PC-3 (cell line): ENCODE results near the gene ITGAE. TPM values are rescaled to one million over a fixed set of nuclear protein-coding genes. Genes with fewer than 3 reads are reported as not detected.

ENCODE experiments used
- ATAC-seq: fragments of 200-7000 bp; cut with Tn5 transposase; 2 replicates; pipeline ENCODE4 v1.9.1; 2020; ENCODE audit warnings: mild to moderate bottlenecking, moderate library complexity
- BruUV-seq: library from RNA; stranded (reverse); fragments of 400-500 nt; replicated peaks from 2 replicates; lab custom pipeline; 2021; lab: Mats Ljungman, UMichigan
- CTCF ChIA-PET: fragments of 300-600 bp; sonication (Branson Sonifier 250); formaldehyde crosslinking; loops from one replicate; lab custom pipeline; 2022; ENCODE audit warnings: antibody characterized with exemption; lab: Charles Lee
- POLR2A ChIA-PET: fragments of 300-600 bp; sonication (Branson Sonifier 250); formaldehyde crosslinking; loops from one replicate; lab custom pipeline; 2022; ENCODE audit warnings: antibody characterized with exemption; ENCODE audit not compliant: unreplicated experiment; lab: Charles Lee
- DNase-seq: peaks from one replicate; pipeline ENCODE4 v3.0.0-alpha.2; 2015
- H2AFZ ChIP-seq: fragments of 300-600 bp; sonication (generic); 2 replicates; pipeline ENCODE4 v1.6.0; 2016; ENCODE audit warnings: antibody characterized with exemption, low read length
- H3F3A ChIP-seq: fragments of 300-600 bp; sonication (generic); one replicate; pipeline ENCODE4 v1.6.0; 2017; ENCODE audit warnings: antibody characterized with exemption, low read length, control low read depth, mild to moderate bottlenecking; ENCODE audit not compliant: unreplicated experiment
- H3K27ac ChIP-seq: fragments of 300-600 bp; sonication (generic); 2 replicates; pipeline ENCODE4 v1.5.1; 2016; ENCODE audit warnings: mild to moderate bottlenecking, low read length
- H3K27me3 ChIP-seq: fragments of 300-600 bp; sonication (generic); 2 replicates; pipeline ENCODE4 v1.6.1; 2016; ENCODE audit warnings: low read length, mixed read lengths
- H3K36me3 ChIP-seq: fragments of 300-600 bp; sonication (generic); 2 replicates; pipeline ENCODE4 v1.6.1; 2016; ENCODE audit warnings: low read depth, mixed run types, low read length, mixed read lengths
- H3K4me1 ChIP-seq: fragments of 300-600 bp; sonication (generic); 2 replicates; pipeline ENCODE4 v1.5.1; 2016; ENCODE audit warnings: low read length; ENCODE audit not compliant: insufficient read depth
- H3K4me2 ChIP-seq: fragments of 300-600 bp; sonication (generic); 2 replicates; pipeline ENCODE4 v1.6.0; 2016; ENCODE audit warnings: low read length
- H3K4me3 ChIP-seq: fragments of 300-600 bp; sonication (generic); 2 replicates; pipeline ENCODE4 v1.5.1; 2016; ENCODE audit warnings: mild to moderate bottlenecking, low read length, mixed read lengths
- H3K79me2 ChIP-seq: fragments of 300-600 bp; sonication (generic); 2 replicates; pipeline ENCODE4 v1.6.1; 2017; ENCODE audit warnings: low read length, mixed read lengths
- H3K9ac ChIP-seq: fragments of 300-600 bp; sonication (generic); 2 replicates; pipeline ENCODE4 v1.6.0; 2016; ENCODE audit warnings: mild to moderate bottlenecking, low read length
- H3K9me2 ChIP-seq: fragments of 300-600 bp; sonication (generic); replicated peaks from 2 replicates; pipeline ENCODE4 v1.6.1; 2016; ENCODE audit warnings: mixed run types, low read length, mixed read lengths
- H3K9me3 ChIP-seq: fragments of 300-600 bp; sonication (generic); 2 replicates; pipeline ENCODE4 v1.6.1; 2016; ENCODE audit warnings: low read length, mixed read lengths
- H4K20me1 ChIP-seq: fragments of 300-600 bp; sonication (generic); 2 replicates; pipeline ENCODE4 v1.6.1; 2016; ENCODE audit warnings: low read length, mixed read lengths
- CTCF ChIP-seq: fragments of 300-600 bp; sonication (generic); conservative IDR thresholded peaks from 2 replicates; pipeline ENCODE4 v1.5.1; 2017; ENCODE audit warnings: antibody characterized with exemption, low read depth, mild to moderate bottlenecking, low read length
- EZH2 ChIP-seq: fragments of 300-600 bp; sonication (generic); IDR thresholded peaks from one replicate; pipeline ENCODE4 v1.6.1; 2017; ENCODE audit warnings: antibody characterized with exemption, mild to moderate bottlenecking, low read length; ENCODE audit not compliant: unreplicated experiment
- EZH2phosphoT487 ChIP-seq: fragments of 300-600 bp; sonication (generic); IDR thresholded peaks from 2 replicates; pipeline ENCODE4 v1.6.1; 2018; ENCODE audit warnings: mild to moderate bottlenecking, antibody characterized with exemption, low read length, borderline replicate concordance
- intact Hi-C: fragments of 100-400 bp; cut with micrococcal nuclease; formaldehyde crosslinking; loops from 2 replicates; pipeline ENCODE4 v1.9.0; 2023
- total RNA-seq: library from RNA; depleted of rRNA; stranded (reverse); fragments of >200 nt; gene quantifications from 2 replicates; pipeline ENCODE4 v1.2.3, GENCODE V29; 2014

Gene ITGAE
- total RNA-seq, 1 experiment from 2014 or later: 42.0 TPM

GRCh38 chr17:3682033-3682432, 119.0 kb downstream of the ITGAE start:
- Histone ChIP-seq H4K20me1 (no peaks in the 10 kb centered on the region), H3F3A (no peaks in the 10 kb centered on the region), H3K27ac (no peak overlapping the region), H3K4me1 (no peaks in the 10 kb centered on the region), H3K4me2 (no peak overlapping the region), H3K36me3 (no peaks in the 10 kb centered on the region; the same call in 1 of the 2 replicates), H3K9me2 (no peaks in the 10 kb centered on the region), H2AFZ (no peak overlapping the region), H3K27me3 (no peaks in the 10 kb centered on the region), H3K79me2 (no peaks in the 10 kb centered on the region), H3K4me3 (no peak overlapping the region), H3K9ac (no peak overlapping the region), H3K9me3 (no peaks in the 10 kb centered on the region)
- ATAC-seq: no peak
- no TSS peak for BruUV-seq
- ChIA-PET POLR2A (no interaction called here), CTCF (no interaction called here)
- no peak for DNase-seq
- TF ChIP-seq EZH2phosphoT487: no peak
- TF ChIP-seq EZH2: no peak
- TF ChIP-seq CTCF: no peak
- intact Hi-C loops: loop anchor here (5.0 kb wide), 1 partner anchor 50 kb away; no protein-coding TSS in a partner anchor

- DNase-seq: no peak
- Histone ChIP-seq H3F3A (no peaks in the 10 kb centered on the region), H3K9me3 (no peaks in the 10 kb centered on the region), H3K27me3 (no peaks in the 10 kb centered on the region), H3K4me3 (no peak overlapping the region), H3K27ac (no peak overlapping the region), H3K4me2 (no peak overlapping the region), H2AFZ (no peak overlapping the region), H4K20me1 (no peaks in the 10 kb centered on the region), H3K9me2 (no peaks in the 10 kb centered on the region), H3K36me3 (no peaks in the 10 kb centered on the region; the same call in 1 of the 2 replicates), H3K9ac (no peak overlapping the region), H3K79me2 (no peaks in the 10 kb centered on the region), H3K4me1 (no peaks in the 10 kb centered on the region)
- no TSS peak for BruUV-seq
- ChIA-PET CTCF (no interaction called here), POLR2A (no interaction called here)
- TF ChIP-seq EZH2phosphoT487: no peak
- no peak for TF ChIP-seq CTCF
- TF ChIP-seq EZH2: no peak
- intact Hi-C loops: loop anchor here (5.0 kb wide), 1 partner anchor 51 kb away; no protein-coding TSS in a partner anchor
- no peak for ATAC-seq
Measured at GRCh38 chr17:3681565-3681964, 119.4 kb downstream of the ITGAE start.

GRCh38 chr17:3681057-3681456, 119.9 kb downstream of the ITGAE start:
- no peak overlapping the region for H3K27ac ChIP-seq
- ATAC-seq: no peak
- H3K36me3 ChIP-seq: no peaks in the 10 kb centered on the region; the same call in 1 of the 2 replicates
- intact Hi-C loops: loop anchor here (5.0 kb wide), 1 partner anchor 51 kb away; no protein-coding TSS in a partner anchor
- CTCF ChIA-PET: no interaction called here
- no peaks in the 10 kb centered on the region for H3K4me1 ChIP-seq
- no peaks in the 10 kb centered on the region for H3F3A ChIP-seq
- no peak for TF ChIP-seq CTCF
- TF ChIP-seq EZH2phosphoT487: no peak
- no peak for TF ChIP-seq EZH2
- no peak overlapping the region for H3K4me2 ChIP-seq
- H3K9ac ChIP-seq: no peak overlapping the region
- H3K4me3 ChIP-seq: no peak overlapping the region
- H3K79me2 ChIP-seq: no peaks in the 10 kb centered on the region
- no peaks in the 10 kb centered on the region for H4K20me1 ChIP-seq
- H3K9me3 ChIP-seq: no peaks in the 10 kb centered on the region
- no peak overlapping the region for H2AFZ ChIP-seq
- no peaks in the 10 kb centered on the region for H3K9me2 ChIP-seq
- POLR2A ChIA-PET: no interaction called here
- BruUV-seq: no TSS peak
- DNase-seq: no peak
- H3K27me3 ChIP-seq: no peaks in the 10 kb centered on the region
